Measurements from ENCODE around the gene DNAJB4.

DNA sequence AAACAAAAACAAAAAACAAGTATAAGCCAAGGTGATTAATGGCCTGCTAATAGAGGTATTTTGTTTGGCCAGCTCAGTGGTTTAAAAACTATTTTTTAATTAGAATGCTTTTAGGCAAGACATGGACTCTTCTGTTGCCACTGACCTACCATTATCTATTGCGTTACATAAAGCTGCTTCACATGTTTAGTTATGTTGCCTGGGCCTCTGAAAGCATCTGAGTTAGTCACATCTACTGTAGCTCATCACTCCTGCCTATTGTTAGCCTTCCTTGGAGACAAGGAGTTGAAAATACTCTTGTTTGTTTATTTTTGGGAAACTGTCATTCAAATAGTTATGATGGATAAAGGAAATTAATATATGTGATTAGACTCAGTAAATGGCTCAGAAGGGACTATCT lies 14.3 kb downstream of the DNAJB4 start:
- TF ChIP-seq, protein P1, sequence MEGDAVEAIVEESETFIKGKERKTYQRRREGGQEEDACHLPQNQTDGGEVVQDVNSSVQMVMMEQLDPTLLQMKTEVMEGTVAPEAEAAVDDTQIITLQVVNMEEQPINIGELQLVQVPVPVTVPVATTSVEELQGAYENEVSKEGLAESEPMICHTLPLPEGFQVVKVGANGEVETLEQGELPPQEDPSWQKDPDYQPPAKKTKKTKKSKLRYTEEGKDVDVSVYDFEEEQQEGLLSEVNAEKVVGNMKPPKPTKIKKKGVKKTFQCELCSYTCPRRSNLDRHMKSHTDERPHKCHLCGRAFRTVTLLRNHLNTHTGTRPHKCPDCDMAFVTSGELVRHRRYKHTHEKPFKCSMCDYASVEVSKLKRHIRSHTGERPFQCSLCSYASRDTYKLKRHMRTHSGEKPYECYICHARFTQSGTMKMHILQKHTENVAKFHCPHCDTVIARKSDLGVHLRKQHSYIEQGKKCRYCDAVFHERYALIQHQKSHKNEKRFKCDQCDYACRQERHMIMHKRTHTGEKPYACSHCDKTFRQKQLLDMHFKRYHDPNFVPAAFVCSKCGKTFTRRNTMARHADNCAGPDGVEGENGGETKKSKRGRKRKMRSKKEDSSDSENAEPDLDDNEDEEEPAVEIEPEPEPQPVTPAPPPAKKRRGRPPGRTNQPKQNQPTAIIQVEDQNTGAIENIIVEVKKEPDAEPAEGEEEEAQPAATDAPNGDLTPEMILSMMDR (conservative IDR thresholded peaks at IDR 0.05 in 1 of 2, IDR thresholded peaks at IDR 0.05 in 1 of 2; ENCODE audit: extremely low read depth in 1 of 2, insufficient read depth in 1 of 2, low read depth in 1 of 2, low read length in 2 of 2): no peak
- no peak for TF ChIP-seq EZH2 (IDR thresholded peaks at IDR 0.05; ENCODE audit: borderline replicate concordance, low read length)
